ENCODE results near the gene ISY1. TPM values are rescaled to one million over a fixed set of nuclear protein-coding genes. Genes with fewer than 3 reads are reported as not detected.

Gene ISY1
- total RNA-seq, 2 experiments from 2014 or later = 28.2 to 28.5 TPM

DNA sequence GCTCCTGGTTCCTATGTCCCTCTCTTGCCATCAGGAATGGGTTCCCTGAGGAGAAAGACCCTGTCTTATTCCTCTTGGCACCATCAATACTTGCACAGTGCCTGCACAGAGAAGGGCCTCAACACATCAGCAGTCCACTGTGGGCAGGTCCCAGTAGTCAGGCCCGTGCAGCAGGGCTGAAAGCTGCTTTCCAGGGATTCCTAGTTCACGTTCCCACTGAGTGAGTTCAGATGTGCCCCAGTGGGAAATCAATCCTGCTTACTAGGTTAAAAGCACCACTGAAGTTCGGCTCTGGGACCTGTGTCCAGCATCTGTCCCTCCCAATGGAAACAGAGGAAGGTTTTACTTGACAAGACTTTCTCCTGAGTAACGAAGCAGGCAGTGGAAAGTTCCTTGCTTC is 55.0 kb downstream of the ISY1 start:
- H3K4me1 Mint-ChIP-seq (ENCODE audit: low read depth) = peaks cover 88% of the 10 kb centered on the region
- Histone ChIP-seq H3K4me1 (ENCODE audit: insufficient read depth, low read length) (peaks cover 79% of the 10 kb centered on the region), H3K4me3 (ENCODE audit: low read length) (no peak overlapping the region), H3K27ac (ENCODE audit: low read depth in 1 of 2, low read length in 2 of 2) (no peak overlapping the region), H3K36me3 (ENCODE audit: insufficient read depth, low read length) (peaks cover 64% of the 10 kb centered on the region), H3K9me3 (ENCODE audit: control insufficient read depth in 1 of 2, insufficient read depth in 1 of 2, low read length in 2 of 2) (no peaks in the 10 kb centered on the region), H3K27me3 (ENCODE audit: control insufficient read depth in 1 of 2, insufficient read depth in 2 of 2, low read length in 2 of 2) (no peaks in the 10 kb centered on the region)
- no peaks in the 10 kb centered on the region for H3K27me3 Mint-ChIP-seq
- DNase-seq (no peak), ATAC-seq (ENCODE audit: poor library complexity) (no peak)
- peak overlapping the region; percentile 75 for H3K27ac Mint-ChIP-seq
- ChIA-PET POLR2A (interaction anchor here (4.3 kb wide), 1 partner anchor 14 kb away, joined by 33 read pairs; the partner anchor contains the start of gene RAB43), CTCF (interaction anchor here (1.2 kb wide), 1 partner anchor 136 kb away, joined by 3 read pairs; no protein-coding TSS in a partner anchor)
- H3K36me3 Mint-ChIP-seq (ENCODE audit: low read depth) = peaks cover 82% of the 10 kb centered on the region
- intact Hi-C loops (cut with DNase I, micrococcal nuclease) = no loop called here
- no peak overlapping the region for H3K4me3 Mint-ChIP-seq
- no peaks in the 10 kb centered on the region for H3K9me3 Mint-ChIP-seq
- TF ChIP-seq, protein P1, sequence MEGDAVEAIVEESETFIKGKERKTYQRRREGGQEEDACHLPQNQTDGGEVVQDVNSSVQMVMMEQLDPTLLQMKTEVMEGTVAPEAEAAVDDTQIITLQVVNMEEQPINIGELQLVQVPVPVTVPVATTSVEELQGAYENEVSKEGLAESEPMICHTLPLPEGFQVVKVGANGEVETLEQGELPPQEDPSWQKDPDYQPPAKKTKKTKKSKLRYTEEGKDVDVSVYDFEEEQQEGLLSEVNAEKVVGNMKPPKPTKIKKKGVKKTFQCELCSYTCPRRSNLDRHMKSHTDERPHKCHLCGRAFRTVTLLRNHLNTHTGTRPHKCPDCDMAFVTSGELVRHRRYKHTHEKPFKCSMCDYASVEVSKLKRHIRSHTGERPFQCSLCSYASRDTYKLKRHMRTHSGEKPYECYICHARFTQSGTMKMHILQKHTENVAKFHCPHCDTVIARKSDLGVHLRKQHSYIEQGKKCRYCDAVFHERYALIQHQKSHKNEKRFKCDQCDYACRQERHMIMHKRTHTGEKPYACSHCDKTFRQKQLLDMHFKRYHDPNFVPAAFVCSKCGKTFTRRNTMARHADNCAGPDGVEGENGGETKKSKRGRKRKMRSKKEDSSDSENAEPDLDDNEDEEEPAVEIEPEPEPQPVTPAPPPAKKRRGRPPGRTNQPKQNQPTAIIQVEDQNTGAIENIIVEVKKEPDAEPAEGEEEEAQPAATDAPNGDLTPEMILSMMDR (IDR thresholded peaks at IDR 0.05) = no peak

DNA sequence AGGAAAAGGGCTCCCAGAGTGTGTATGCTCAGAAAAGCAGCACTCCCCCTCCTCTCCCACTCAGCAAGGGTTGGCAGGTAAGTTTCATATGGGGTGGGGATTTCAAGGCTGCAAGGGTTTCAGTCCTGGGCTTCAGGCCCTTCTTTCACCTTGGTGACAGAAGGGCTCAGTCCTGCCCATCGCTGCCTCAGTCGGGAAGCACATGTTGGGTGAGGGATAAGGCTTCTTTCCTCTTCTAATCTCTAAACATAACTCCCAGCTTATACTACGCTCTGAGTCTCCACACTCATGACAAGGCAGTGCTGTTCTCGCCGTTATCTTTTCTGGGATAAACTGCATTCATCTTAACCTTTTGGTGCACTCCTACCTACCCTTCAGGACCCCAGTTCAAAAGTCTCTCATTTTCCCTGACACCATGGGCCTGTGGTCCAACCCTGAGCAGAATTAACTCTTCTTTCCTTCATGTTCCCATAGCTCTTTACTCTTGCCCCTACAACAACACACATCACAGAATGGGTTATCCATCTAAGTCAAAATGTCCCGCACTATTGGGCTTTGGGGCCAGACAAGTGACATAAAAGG is 56.3 kb downstream of the ISY1 start:
- DNase-seq = no peak
- peak overlapping the region in 1 of 2 donors; percentile 41 for H3K27ac ChIP-seq (ENCODE audit: low read depth in 1 of 2, low read length in 2 of 2)
- H3K4me1 Mint-ChIP-seq (ENCODE audit: low read depth) = peaks cover 90% of the 10 kb centered on the region
- no peaks in the 10 kb centered on the region for H3K9me3 Mint-ChIP-seq
- no peak overlapping the region for H3K4me3 ChIP-seq (ENCODE audit: low read length)
- peaks cover 59% of the 10 kb centered on the region for H3K36me3 ChIP-seq (ENCODE audit: insufficient read depth, low read length)
- H3K27ac Mint-ChIP-seq = peak overlapping the region; percentile 75
- peaks cover 81% of the 10 kb centered on the region for H3K36me3 Mint-ChIP-seq (ENCODE audit: low read depth)
- no peaks in the 10 kb centered on the region for H3K27me3 Mint-ChIP-seq
- POLR2A ChIA-PET = interaction anchor here (5.9 kb wide), 1 partner anchor 14 kb away, joined by 74 read pairs; the partner anchor contains the start of gene RAB43
- TF ChIP-seq, protein P1 (IDR thresholded peaks at IDR 0.05) = no peak
- no peak overlapping the region for H3K4me3 Mint-ChIP-seq
- H3K27me3 ChIP-seq (ENCODE audit: control insufficient read depth in 1 of 2, insufficient read depth in 2 of 2, low read length in 2 of 2) = no peaks in the 10 kb centered on the region
- intact Hi-C loops (cut with DNase I, micrococcal nuclease) = no loop called here
- CTCF ChIA-PET = no interaction called here
- no peak for ATAC-seq (ENCODE audit: poor library complexity)
- peaks cover 76% of the 10 kb centered on the region for H3K4me1 ChIP-seq (ENCODE audit: insufficient read depth, low read length)
- no peaks in the 10 kb centered on the region for H3K9me3 ChIP-seq (ENCODE audit: control insufficient read depth in 1 of 2, insufficient read depth in 1 of 2, low read length in 2 of 2)

DNA sequence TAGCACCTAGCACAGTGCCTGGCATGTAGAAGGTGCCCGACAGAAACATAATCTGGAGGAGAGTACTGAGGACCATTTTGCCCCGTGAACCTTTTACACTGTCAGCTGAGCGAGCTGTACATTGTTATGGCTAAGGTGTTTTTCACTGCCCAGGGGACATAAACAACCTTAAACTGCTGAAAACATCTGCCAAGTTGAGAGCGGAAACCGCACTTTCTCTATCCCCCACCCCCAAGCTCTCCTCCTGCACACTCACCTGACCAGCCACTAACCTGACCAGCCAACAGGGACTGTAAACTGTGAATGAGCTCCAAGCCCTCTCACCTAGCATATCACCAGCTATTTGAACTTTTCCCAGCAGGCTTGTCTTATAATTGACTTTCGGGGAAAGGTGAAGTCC is 56.8 kb downstream of the ISY1 start:
- intact Hi-C loops (cut with DNase I, micrococcal nuclease) = no loop called here
- Mint-ChIP-seq H3K27me3 (no peaks in the 10 kb centered on the region), H3K4me1 (ENCODE audit: low read depth) (peaks cover 92% of the 10 kb centered on the region), H3K27ac (peak overlapping the region; percentile 75), H3K4me3 (no peak overlapping the region), H3K9me3 (no peaks in the 10 kb centered on the region), H3K36me3 (ENCODE audit: low read depth) (peaks cover 86% of the 10 kb centered on the region)
- H3K27ac ChIP-seq (ENCODE audit: low read depth in 1 of 2, low read length in 2 of 2) = peak overlapping the region in 1 of 2 donors; percentile 41
- no peak for DNase-seq
- H3K36me3 ChIP-seq (ENCODE audit: insufficient read depth, low read length) = peaks cover 58% of the 10 kb centered on the region
- H3K9me3 ChIP-seq (ENCODE audit: control insufficient read depth in 1 of 2, insufficient read depth in 1 of 2, low read length in 2 of 2) = no peaks in the 10 kb centered on the region
- ChIA-PET POLR2A (interaction anchor here (5.9 kb wide), 1 partner anchor 14 kb away, joined by 74 read pairs; the partner anchor contains the start of gene RAB43), CTCF (no interaction called here)
- no peak for ATAC-seq (ENCODE audit: poor library complexity)
- TF ChIP-seq, protein P1 (IDR thresholded peaks at IDR 0.05) = no peak
- peaks cover 76% of the 10 kb centered on the region for H3K4me1 ChIP-seq (ENCODE audit: insufficient read depth, low read length)
- H3K27me3 ChIP-seq (ENCODE audit: control insufficient read depth in 1 of 2, insufficient read depth in 2 of 2, low read length in 2 of 2) = no peaks in the 10 kb centered on the region
- no peak overlapping the region for H3K4me3 ChIP-seq (ENCODE audit: low read length)
